ENCODE results near the gene ADPRH.

The ADPRH gene

GRCh38 chr3:119586733-119587172 lies 7.5 kb downstream of the ADPRH start:
- TF ChIP-seq, protein P1, sequence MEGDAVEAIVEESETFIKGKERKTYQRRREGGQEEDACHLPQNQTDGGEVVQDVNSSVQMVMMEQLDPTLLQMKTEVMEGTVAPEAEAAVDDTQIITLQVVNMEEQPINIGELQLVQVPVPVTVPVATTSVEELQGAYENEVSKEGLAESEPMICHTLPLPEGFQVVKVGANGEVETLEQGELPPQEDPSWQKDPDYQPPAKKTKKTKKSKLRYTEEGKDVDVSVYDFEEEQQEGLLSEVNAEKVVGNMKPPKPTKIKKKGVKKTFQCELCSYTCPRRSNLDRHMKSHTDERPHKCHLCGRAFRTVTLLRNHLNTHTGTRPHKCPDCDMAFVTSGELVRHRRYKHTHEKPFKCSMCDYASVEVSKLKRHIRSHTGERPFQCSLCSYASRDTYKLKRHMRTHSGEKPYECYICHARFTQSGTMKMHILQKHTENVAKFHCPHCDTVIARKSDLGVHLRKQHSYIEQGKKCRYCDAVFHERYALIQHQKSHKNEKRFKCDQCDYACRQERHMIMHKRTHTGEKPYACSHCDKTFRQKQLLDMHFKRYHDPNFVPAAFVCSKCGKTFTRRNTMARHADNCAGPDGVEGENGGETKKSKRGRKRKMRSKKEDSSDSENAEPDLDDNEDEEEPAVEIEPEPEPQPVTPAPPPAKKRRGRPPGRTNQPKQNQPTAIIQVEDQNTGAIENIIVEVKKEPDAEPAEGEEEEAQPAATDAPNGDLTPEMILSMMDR (IDR thresholded peaks at IDR 0.05; ENCODE audit: low read length), result no peak
- TF ChIP-seq EZH2 (IDR thresholded peaks at IDR 0.05; ENCODE audit: borderline replicate concordance, low read length), result no peak
- H3K27me3 ChIP-seq (ENCODE audit: insufficient read depth, low read length), result 0 out of 2 replicates have a peak, but pooled peaks cover 7% of the 10 kb centered on the region
- H3K4me2 ChIP-seq (ENCODE audit: low read length), result no peak overlapping the region
- H3K27ac ChIP-seq (ENCODE audit: low read depth, low read length, poor library complexity, severe bottlenecking), result no peak overlapping the region
- no peak overlapping the region for H3K9ac ChIP-seq (ENCODE audit: low read length)
- no peaks in the 10 kb centered on the region for H4K20me1 ChIP-seq (ENCODE audit: insufficient read depth, low read length)
- H2AFZ ChIP-seq (ENCODE audit: low read length), result no peak overlapping the region
- H3K9me2 ChIP-seq (ENCODE audit: low read depth, low read length), result no peaks in the 10 kb centered on the region
- H3K79me2 ChIP-seq (ENCODE audit: insufficient read depth, low read length), result no peaks in the 10 kb centered on the region
- H3F3A ChIP-seq (ENCODE audit: insufficient read depth, low read length), result no peaks in the 10 kb centered on the region
- H3K36me3 ChIP-seq (ENCODE audit: insufficient read depth, low read length), result no peaks in the 10 kb centered on the region; the same call in 1 of the 2 replicates
- H3K4me3 ChIP-seq (ENCODE audit: low read depth, low read length, poor library complexity, severe bottlenecking), result no peak overlapping the region
- no peaks in the 10 kb centered on the region; the same call in 1 of the 2 replicates for H3K9me3 ChIP-seq (ENCODE audit: low read length)
- no peaks in the 10 kb centered on the region for H3K4me1 ChIP-seq (ENCODE audit: insufficient read depth, low read length, severe bottlenecking)

DNA sequence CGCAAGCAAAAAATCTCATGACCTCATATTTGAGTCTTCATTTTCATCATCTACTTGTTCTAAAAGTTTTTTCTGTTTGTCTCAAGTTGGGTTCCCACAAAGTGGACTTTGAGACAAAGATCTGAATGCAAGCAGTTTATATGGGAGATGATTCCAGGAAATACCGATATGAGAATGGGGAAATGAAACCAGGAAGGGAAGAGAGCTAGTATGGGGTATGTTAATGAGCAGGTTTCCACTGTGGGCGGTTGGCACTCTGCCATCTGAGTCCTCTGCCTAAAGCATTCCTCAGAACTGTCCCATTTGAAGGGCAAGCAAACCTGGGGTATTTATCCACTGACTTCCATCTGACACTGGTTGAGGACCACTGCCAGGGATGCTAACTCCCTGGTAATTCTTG lies 8.8 kb downstream of the ADPRH start:
- Histone ChIP-seq H3F3A (ENCODE audit: insufficient read depth, low read length) (no peaks in the 10 kb centered on the region), H3K79me2 (ENCODE audit: insufficient read depth, low read length) (no peaks in the 10 kb centered on the region), H3K4me1 (ENCODE audit: insufficient read depth, low read length, severe bottlenecking) (no peaks in the 10 kb centered on the region), H3K9ac (ENCODE audit: low read length) (no peak overlapping the region), H3K4me2 (ENCODE audit: low read length) (no peak overlapping the region), H3K9me2 (ENCODE audit: low read depth, low read length) (no peaks in the 10 kb centered on the region), H3K27ac (ENCODE audit: low read depth, low read length, poor library complexity, severe bottlenecking) (no peak overlapping the region), H3K27me3 (ENCODE audit: insufficient read depth, low read length) (0 out of 2 replicates have a peak, but pooled peaks cover 7% of the 10 kb centered on the region), H2AFZ (ENCODE audit: low read length) (no peak overlapping the region), H4K20me1 (ENCODE audit: insufficient read depth, low read length) (no peaks in the 10 kb centered on the region), H3K36me3 (ENCODE audit: insufficient read depth, low read length) (no peaks in the 10 kb centered on the region; the same call in 1 of the 2 replicates), H3K4me3 (ENCODE audit: low read depth, low read length, poor library complexity, severe bottlenecking) (no peak overlapping the region), H3K9me3 (ENCODE audit: low read length) (no peaks in the 10 kb centered on the region; the same call in 1 of the 2 replicates)
- TF ChIP-seq, protein P1 (IDR thresholded peaks at IDR 0.05; ENCODE audit: low read length), result no peak
- no peak for TF ChIP-seq EZH2 (IDR thresholded peaks at IDR 0.05; ENCODE audit: borderline replicate concordance, low read length)

DNA sequence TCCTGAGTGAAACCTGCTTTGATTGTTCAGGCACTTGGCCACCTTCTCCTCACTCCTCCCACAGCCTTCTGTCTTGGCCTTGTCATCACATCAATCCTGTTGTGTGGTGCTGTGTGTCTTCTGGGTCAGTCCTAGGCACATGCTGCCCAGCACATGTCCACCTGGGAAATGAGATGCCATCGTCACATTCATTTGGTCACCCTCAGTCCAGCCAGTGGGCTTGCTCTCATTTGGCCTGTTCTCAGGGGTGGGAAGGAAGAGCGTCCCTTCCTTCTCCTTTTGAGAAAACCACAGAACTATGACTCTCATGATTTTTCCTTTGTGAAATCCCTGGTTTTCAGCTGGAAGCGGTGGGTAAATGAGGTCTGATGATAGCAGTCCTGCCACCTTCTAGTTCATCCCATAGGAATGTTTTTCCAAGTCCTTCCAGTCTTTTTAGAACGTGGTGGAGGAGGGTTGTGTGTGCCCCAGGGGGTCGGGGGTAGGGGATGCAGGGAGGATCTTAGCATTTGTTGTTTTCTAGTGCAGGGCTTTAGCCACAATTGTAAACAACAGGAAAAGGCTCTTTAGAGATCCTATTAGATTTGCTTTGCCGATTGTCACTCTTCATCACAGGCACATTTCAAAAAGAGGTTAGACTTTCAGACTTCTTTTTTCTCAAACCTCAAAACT lies 9.9 kb downstream of the ADPRH start:
- no peaks in the 10 kb centered on the region for H3K4me1 ChIP-seq (ENCODE audit: insufficient read depth, low read length, severe bottlenecking)
- H3K4me2 ChIP-seq (ENCODE audit: low read length), result no peak overlapping the region
- no peaks in the 10 kb centered on the region for H4K20me1 ChIP-seq (ENCODE audit: insufficient read depth, low read length)
- no peak overlapping the region for H3K4me3 ChIP-seq (ENCODE audit: low read depth, low read length, poor library complexity, severe bottlenecking)
- no peaks in the 10 kb centered on the region for H3K79me2 ChIP-seq (ENCODE audit: insufficient read depth, low read length)
- H2AFZ ChIP-seq (ENCODE audit: low read length), result no peak overlapping the region
- no peaks in the 10 kb centered on the region; the same call in 1 of the 2 replicates for H3K9me3 ChIP-seq (ENCODE audit: low read length)
- 0 out of 2 replicates have a peak, but pooled peaks cover 7% of the 10 kb centered on the region for H3K27me3 ChIP-seq (ENCODE audit: insufficient read depth, low read length)
- H3K27ac ChIP-seq (ENCODE audit: low read depth, low read length, poor library complexity, severe bottlenecking), result no peak overlapping the region
- no peaks in the 10 kb centered on the region for H3F3A ChIP-seq (ENCODE audit: insufficient read depth, low read length)
- no peaks in the 10 kb centered on the region for H3K9me2 ChIP-seq (ENCODE audit: low read depth, low read length)
- H3K36me3 ChIP-seq (ENCODE audit: insufficient read depth, low read length), result no peaks in the 10 kb centered on the region; the same call in 1 of the 2 replicates
- no peak for TF ChIP-seq EZH2 (IDR thresholded peaks at IDR 0.05; ENCODE audit: borderline replicate concordance, low read length)
- TF ChIP-seq, protein P1 (IDR thresholded peaks at IDR 0.05; ENCODE audit: low read length), result no peak
- no peak overlapping the region for H3K9ac ChIP-seq (ENCODE audit: low read length)

All from OCI-LY1 (cell line).